SH-SY5Y (cell line): ENCODE data around the gene INSYN1.

ENCODE experiments used
- GATA2 ChIP-seq: IDR thresholded peaks from 2 replicates; pipeline ENCODE4 v1.6.1; 2011; ENCODE audit warnings: mild to moderate bottlenecking, low read depth, low read length
- GATA3 ChIP-seq: IDR thresholded peaks from 2 replicates; pipeline ENCODE4 v1.6.1; 2011; ENCODE audit warnings: low read depth, mild to moderate bottlenecking, low read length, moderate library complexity

Gene INSYN1

DNA sequence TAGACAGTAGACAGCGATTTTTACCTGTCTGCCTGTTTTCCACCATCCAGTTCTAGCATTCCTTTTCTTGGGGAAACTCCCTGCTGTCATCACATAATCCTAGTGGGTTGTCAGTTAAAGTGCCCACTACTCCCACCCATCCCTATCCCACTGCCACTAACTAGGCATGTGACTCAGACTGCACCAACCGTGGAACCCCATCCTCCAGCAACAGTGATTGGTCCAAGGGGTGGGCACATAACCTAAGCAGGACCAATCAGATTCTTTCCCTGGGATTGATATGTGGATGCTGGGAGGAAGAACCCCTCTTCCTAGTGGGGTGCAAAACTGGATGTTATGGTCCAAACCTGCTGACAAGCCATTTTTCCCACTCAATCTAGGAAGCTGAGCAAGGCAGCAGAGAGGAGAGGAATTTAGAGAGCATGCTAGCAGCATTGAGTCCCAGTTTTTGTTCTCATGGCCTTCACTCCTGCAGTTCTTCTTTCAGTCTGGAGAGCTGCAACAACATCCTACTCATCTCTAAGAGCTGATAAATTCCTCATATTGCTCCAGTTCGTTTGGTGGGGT lies 3.9 kb upstream of the INSYN1 start:
- TF ChIP-seq GATA3, result no peak
- no peak for TF ChIP-seq GATA2

- TF ChIP-seq GATA2 (no peak), GATA3 (no peak)
These were observed 3.2 kb upstream of the INSYN1 start for GRCh38 chr15:73756390-73756789.

DNA sequence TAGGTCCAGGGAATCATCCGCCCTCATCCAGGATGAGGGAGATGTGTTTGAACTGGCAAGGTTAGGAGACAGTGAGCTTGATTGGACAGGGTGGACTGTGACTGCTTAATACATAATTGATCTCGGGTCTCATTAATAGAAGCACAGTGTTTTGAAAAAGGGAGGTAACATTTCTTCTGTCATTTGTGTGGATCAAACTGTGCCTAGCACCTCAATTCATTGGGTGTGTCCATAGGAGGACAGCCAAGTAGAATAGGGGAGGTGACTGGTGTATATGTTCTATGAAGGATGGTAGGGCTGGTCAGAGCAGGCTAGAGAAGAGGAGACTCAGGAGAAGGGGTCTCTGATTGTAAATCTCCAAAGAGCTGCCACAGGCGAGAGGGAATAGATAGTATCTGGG lies 2.8 kb upstream of the INSYN1 start:
- TF ChIP-seq GATA2, result no peak
- TF ChIP-seq GATA3, result no peak

- TF ChIP-seq GATA3 (no peak; the same call in none of the 2 replicates), GATA2 (peak; percentile 96)
These were observed 2.3 kb upstream of the INSYN1 start for GRCh38 chr15:73755481-73755880.

- TF ChIP-seq GATA3, result no peak
- TF ChIP-seq GATA2, result no peak
These were observed 1.3 kb upstream of the INSYN1 start for GRCh38 chr15:73754461-73754860.

DNA sequence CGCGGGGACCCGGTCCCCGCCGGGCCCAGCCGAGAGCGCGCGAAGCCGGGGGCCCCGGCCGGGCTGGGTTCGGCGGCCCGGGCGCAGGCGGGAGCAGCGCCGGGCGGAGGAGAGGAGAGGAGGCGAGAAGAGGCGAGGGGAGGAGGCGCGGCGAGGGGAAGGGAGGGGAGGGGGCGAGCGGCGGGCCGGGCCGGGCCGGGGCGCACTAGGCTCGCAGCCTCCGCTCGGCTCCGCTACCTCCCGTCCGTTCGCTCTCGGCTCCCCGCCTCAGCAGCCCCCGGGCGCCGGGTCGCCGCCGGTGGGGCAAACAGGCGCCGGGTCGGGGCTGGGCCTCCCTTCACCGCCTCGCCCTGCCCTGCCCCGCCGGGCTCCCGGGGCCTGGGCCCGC lies 351 bp downstream of the INSYN1 start:
- TF ChIP-seq GATA3, result no peak
- TF ChIP-seq GATA2, result no peak

GRCh38 chr15:73751899-73752805 lies 999 bp downstream of the INSYN1 start:
- TF ChIP-seq GATA3 (no peak), GATA2 (no peak)

- no peak for TF ChIP-seq GATA2
- TF ChIP-seq GATA3, result no peak
These were observed 1.6 kb downstream of the INSYN1 start for GRCh38 chr15:73751511-73751898.

DNA sequence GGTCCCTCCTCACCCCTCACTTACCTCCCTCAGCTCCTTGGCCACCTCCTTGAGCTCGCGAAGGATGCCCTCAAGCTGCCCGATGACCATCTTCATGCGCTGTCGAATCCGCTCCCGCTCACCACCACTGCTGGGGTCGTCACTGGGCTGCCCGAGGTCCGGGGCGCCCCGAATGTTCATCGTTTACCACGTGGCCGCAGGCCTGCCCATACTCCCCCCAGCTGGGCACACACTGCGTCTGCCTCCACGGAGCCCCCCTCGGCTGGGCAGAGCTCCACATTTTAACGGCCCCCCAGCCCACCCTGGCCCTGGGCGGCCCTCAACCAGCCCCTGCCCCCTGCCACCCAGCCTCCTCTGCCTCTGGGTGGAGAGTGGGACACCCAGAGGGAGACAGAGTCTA lies 2.2 kb downstream of the INSYN1 start:
- TF ChIP-seq GATA2, result no peak
- no peak for TF ChIP-seq GATA3

DNA sequence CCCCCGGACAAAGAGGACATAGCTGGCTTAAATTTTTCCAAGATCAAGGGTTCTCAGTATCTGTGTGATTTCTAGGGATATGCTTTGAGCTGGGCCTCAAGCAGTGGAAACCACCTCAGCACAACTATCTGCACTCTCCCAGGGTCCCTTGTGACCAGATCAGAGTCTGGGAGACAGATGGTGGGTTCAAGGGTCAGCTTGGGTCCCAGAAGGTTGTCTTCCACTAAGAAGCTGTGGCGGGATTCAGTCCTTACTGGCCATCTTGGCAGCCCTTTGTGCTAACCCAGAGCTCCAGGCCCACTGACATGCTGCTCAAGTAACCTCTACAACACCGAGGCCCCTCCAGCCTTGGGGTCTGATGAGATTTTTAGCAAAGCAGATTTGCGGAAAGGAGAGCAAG lies 2.7 kb downstream of the INSYN1 start:
- TF ChIP-seq GATA2 (no peak), GATA3 (no peak)

DNA sequence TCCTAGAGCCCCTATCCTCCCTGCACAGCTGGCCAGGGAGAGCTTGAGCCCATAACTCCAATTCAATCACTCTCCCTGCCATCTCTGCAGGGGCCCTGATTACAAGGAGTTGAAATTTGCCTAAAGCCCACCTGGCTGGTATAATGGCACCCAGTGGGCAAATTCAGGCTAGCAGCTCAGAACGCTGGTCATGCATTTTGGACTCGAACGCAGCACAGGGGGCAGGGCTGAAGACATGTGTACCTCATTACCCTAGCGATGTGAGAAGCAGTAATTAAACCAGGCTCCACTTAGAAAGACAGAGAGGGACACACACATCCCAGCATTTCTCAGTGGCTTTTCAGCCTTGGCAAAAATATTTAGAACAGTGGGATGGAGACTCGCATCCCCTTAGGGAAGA lies 3.2 kb downstream of the INSYN1 start:
- no peak for TF ChIP-seq GATA2
- no peak for TF ChIP-seq GATA3

- TF ChIP-seq GATA2 (no peak), GATA3 (no peak)
These were observed 3.6 kb downstream of the INSYN1 start for GRCh38 chr15:73749533-73749932.

GRCh38 chr15:73748730-73749129 lies 4.4 kb downstream of the INSYN1 start:
- TF ChIP-seq GATA3, result no peak
- TF ChIP-seq GATA2, result no peak

DNA sequence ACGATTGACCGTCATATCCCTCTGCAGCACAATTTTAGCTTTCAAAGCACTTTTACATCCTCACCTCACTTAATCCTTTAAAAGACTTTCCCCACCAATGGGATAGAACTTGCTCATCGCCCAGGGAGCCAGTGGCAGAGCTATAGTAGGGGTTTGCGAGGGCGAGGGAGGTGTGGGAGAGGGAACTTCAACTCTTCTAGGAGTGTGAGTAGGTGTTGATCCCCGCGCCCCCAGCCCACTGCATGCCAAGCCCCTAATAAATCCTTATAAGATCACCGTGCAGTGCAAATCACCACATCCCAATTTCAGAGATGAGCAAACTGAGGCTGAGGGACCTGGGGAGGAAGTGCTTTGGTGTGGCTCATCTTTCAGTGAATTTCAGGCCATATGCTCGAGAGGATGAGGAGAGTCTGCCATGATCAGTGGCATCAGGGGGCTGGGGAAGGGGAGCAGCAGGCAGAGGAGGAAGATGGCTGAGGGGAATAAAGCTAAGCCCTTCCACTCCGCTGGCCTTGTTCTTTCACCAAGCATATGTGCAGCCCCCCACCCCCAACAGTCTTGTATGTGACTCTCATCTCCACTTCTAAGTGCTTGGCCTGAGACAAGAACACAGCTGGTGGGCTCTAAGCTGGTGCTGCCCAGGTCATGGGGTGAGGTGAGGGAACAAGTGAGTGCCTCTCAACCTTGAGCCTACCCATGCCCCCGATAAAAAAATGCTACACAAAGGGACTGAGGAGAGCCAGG lies 5.1 kb downstream of the INSYN1 start:
- TF ChIP-seq GATA2, result no peak
- no peak for TF ChIP-seq GATA3
